Measurements from ENCODE around the gene NFKBIL1. TPM values are rescaled to one million over a fixed set of nuclear protein-coding genes. Genes with fewer than 3 reads are reported as not detected.

The NFKBIL1 gene
- total and polyA plus RNA-seq, 12 donors, result 5.0 to 46.2 (median 27.8) TPM

DNA sequence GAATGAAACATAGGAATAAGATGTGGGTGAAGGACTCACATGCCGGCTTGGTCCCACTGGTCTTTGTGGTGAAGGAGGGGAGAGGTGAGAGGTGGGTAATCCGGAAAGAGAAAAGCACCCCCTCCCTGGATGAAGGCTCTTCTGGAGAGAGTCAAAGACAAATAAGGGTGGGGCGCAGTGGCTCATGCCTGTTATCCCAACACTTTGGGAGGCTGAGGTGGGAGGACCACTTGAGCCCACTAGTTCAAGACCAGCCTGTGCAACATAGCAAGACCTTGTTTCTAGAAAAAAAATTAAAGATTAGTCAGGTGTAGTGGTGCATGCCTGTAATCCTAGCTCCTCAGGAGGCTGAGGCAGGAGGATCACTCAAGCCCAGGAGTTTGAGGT lies 31.7 kb downstream of the NFKBIL1 start:
- no peak for TF ChIP-seq POLR2A (IDR thresholded peaks at IDR 0.05)
- TF ChIP-seq, protein P1, sequence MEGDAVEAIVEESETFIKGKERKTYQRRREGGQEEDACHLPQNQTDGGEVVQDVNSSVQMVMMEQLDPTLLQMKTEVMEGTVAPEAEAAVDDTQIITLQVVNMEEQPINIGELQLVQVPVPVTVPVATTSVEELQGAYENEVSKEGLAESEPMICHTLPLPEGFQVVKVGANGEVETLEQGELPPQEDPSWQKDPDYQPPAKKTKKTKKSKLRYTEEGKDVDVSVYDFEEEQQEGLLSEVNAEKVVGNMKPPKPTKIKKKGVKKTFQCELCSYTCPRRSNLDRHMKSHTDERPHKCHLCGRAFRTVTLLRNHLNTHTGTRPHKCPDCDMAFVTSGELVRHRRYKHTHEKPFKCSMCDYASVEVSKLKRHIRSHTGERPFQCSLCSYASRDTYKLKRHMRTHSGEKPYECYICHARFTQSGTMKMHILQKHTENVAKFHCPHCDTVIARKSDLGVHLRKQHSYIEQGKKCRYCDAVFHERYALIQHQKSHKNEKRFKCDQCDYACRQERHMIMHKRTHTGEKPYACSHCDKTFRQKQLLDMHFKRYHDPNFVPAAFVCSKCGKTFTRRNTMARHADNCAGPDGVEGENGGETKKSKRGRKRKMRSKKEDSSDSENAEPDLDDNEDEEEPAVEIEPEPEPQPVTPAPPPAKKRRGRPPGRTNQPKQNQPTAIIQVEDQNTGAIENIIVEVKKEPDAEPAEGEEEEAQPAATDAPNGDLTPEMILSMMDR (IDR thresholded peaks at IDR 0.05), result no peak
- Histone ChIP-seq H3K4me1 (replicated peaks in 1 of 2) (peaks cover 4 to 5% of the 10 kb centered on the region in 2 donors), H3K27ac (no peak overlapping the region), H3K4me3 (no peak overlapping the region), H3K9me3 (replicated peaks in 1 of 3) (no peaks in the 10 kb centered on the region), H3K36me3 (replicated peaks in 1 of 2) (no peaks in the 10 kb centered on the region), H3K27me3 (no peaks in the 10 kb centered on the region)
- intact Hi-C loops (cut with DNase I), result no loop called here
- DNase-seq, result no peak
- WGBS, 4 donors, result 87 to 94% (median 92%) methylated on average over 3 of the region's 3 CpGs

DNA sequence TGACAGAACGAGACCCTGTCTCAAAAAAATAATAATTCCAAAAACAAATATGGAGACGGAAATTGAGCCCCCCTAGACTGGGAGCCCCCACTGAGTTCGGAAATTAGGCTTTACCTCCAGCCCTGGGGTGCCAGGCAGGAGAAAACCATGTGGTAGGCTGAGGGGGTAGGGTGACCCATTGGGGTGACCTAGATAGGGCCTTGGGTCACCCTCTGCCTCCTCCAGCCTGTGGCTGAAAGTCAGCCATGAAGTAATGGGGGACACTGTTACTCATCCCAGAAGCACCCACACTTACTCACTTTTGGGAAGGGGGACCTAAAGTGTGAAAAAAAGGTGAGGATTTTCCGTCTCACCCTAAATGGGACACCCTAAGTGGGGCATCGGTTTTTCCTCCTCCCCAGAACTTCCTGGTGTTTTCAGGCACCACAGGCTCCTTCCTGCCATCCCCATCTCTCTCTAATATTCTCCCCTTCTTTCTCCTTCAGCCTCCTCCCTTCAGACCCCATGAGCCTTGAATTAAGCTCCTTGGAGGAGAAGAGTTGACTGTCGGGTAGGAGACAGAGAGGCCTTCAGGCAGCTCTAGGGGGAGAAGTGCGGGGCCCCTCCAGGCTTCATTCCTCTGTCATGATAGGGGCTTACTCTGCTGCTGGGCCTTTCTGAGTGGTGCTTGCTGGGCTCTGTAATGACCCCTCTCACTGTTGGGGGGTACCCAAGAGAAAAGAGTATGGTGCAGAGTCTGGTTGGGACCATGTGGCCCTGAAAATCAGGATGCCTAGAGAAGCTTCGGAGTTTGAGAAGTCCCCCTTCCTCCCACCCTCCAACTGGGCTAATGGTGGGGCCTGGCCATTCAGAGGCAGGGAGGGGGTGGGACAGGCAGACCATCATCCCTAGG lies 32.4 kb downstream of the NFKBIL1 start:
- Histone ChIP-seq H3K27ac (no peak overlapping the region), H3K27me3 (no peaks in the 10 kb centered on the region), H3K4me3 (no peak overlapping the region), H3K9me3 (replicated peaks in 1 of 3) (no peaks in the 10 kb centered on the region), H3K36me3 (replicated peaks in 1 of 2) (no peaks in the 10 kb centered on the region), H3K4me1 (replicated peaks in 1 of 2) (peaks cover 4 to 5% of the 10 kb centered on the region in 2 donors)
- TF ChIP-seq, protein P1 (IDR thresholded peaks at IDR 0.05), result no peak
- TF ChIP-seq POLR2A (IDR thresholded peaks at IDR 0.05), result no peak
- intact Hi-C loops (cut with DNase I), result no loop called here
- no peak for DNase-seq
- 87 to 90% (median 89%) methylated on average over 8 of the region's 8 CpGs for WGBS, 4 donors

DNA sequence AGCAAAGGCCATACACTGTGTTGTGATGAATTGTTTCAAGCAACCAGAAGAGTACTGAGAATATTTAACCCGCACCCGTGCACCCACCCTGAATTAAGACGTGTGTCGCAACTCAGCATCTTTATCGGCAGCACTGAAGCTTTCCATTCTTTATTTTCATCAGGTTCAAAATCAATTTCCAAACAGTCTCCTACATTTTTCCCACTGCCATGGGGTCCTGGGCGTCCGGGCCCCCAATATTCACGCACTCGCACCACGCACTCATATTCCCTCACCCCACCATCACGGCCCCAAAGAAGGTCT lies 33.0 kb downstream of the NFKBIL1 start:
- peak overlapping the region in 3 of 5 donors; percentile 45 to 77 (median 75) for H3K27ac ChIP-seq
- TF ChIP-seq, protein P1 (IDR thresholded peaks at IDR 0.05), result no peak
- TF ChIP-seq POLR2A (IDR thresholded peaks at IDR 0.05), result no peak
- intact Hi-C loops (cut with DNase I), result no loop called here
- peak overlapping the region in 2 of 4 donors; percentile 54 to 59 for H3K4me3 ChIP-seq
- no peaks in the 10 kb centered on the region for H3K27me3 ChIP-seq
- H3K4me1 ChIP-seq (replicated peaks in 1 of 2), result peaks cover 4 to 5% of the 10 kb centered on the region in 2 donors
- H3K9me3 ChIP-seq (replicated peaks in 1 of 3), result no peaks in the 10 kb centered on the region
- WGBS, 4 donors, result 34 to 40% (median 38%) methylated on average over 11 of the region's 11 CpGs
- no peak for DNase-seq
- no peaks in the 10 kb centered on the region for H3K36me3 ChIP-seq (replicated peaks in 1 of 2)

DNA sequence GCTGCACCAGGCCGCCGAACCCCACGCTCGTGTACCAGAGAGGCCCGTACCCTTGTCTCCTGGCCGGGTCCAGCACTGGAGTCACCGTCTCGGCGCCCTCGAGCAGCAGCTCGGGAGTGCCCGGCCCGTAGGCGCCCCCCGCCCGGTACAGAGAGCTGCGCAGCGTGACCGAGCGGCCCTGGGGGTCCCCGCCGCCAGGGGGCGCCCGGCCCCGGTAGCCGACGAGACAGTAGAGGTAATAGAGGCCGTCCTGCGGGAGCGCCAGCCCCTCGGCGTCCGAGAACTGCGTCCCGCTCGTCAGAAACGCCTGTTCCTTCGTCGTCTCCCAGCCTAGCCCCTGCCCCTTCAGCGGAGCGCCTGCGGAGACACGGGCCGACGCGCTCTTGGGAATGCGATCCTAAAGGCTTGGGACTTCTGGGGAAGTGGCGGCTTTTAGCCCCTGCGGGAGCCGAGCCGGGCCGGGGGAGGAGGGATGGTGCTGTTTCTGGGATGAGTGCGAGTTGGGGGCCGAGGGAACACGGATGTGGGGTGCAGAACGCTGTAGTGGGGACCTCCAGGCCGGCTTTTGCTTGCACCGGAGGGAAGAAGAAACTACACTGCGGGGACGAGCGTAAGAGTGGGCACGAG lies 33.5 kb downstream of the NFKBIL1 start:
- Histone ChIP-seq H3K4me3 (peak overlapping the region; percentile 54 to 73 (median 61)), H3K27ac (peak overlapping the region in 4 of 5 donors; percentile 45 to 77 (median 68)), H3K4me1 (replicated peaks in 1 of 2) (peaks cover 4 to 5% of the 10 kb centered on the region in 2 donors), H3K36me3 (replicated peaks in 1 of 2) (no peaks in the 10 kb centered on the region), H3K27me3 (no peaks in the 10 kb centered on the region), H3K9me3 (replicated peaks in 1 of 3) (no peaks in the 10 kb centered on the region)
- TF ChIP-seq, protein P1 (IDR thresholded peaks at IDR 0.05), result peak; percentile 78 to 98 (median 91)
- TF ChIP-seq POLR2A (IDR thresholded peaks at IDR 0.05), result peak; percentile 6 to 61
- DNase-seq, result peak; percentile 79 to 91 (median 87)
- 0 to 1% (median 1%) methylated on average over 38 to 62 of the region's 62 CpGs for WGBS, 4 donors
- intact Hi-C loops (cut with DNase I), result no loop called here

All from adrenal gland (tissue), 12 donors.